Panc1 (cell line): ENCODE measurements around the gene PRDM2.

ENCODE experiments used
- CTCF ChIP-seq: fragments of 450-650 bp; IDR thresholded peaks from 2 replicates; pipeline ENCODE4 v1.5.1; 2017; ENCODE audit warnings: mild to moderate bottlenecking
- POLR2AphosphoS5 ChIP-seq: IDR thresholded peaks from 2 replicates; pipeline ENCODE4 v1.6.1; 2012; ENCODE audit warnings: mild to moderate bottlenecking, low read depth, low read length, moderate library complexity

- TF ChIP-seq CTCF = peak; percentile 19; the same call in 1 of the 2 replicates
- no peak for TF ChIP-seq POLR2AphosphoS5
These were observed 36.0 kb upstream of the PRDM2 start for GRCh38 chr1:13663969-13664368.
